Gastroesophageal sphincter (tissue), 3 donors: Measurements from ENCODE around the gene HRH3.

Source experiments
- CTCF ChIP-seq, 4 experiments: fragments of 200-600 bp in 2 of 4; fragments of 450-650 bp in 2 of 4; sonication (generic) in 1 of 4; IDR thresholded peaks; one replicate each; pipeline ENCODE4 v1.5.1; 2017 to 2019; ENCODE audit warnings: antibody characterized with exemption in 4 of 4, mild to moderate bottlenecking in 2 of 4, moderate library complexity in 2 of 4
- EP300 ChIP-seq: sonication (generic); formaldehyde crosslinking; IDR thresholded peaks from one replicate; pipeline ENCODE4 v1.6.1; 2017; ENCODE audit warnings: antibody characterized with exemption, mild to moderate bottlenecking
- POLR2A ChIP-seq, 2 donors: fragments of 450-650 bp; IDR thresholded peaks; one replicate each; pipeline ENCODE4 v1.6.1; 2017; ENCODE audit warnings: antibody characterized with exemption in 2 of 2, mild to moderate bottlenecking in 2 of 2, moderate library complexity in 1 of 2
- POLR2AphosphoS5 ChIP-seq: sonication (generic); formaldehyde crosslinking; IDR thresholded peaks from one replicate; pipeline ENCODE4 v1.6.1; 2017; ENCODE audit warnings: antibody characterized with exemption

DNA sequence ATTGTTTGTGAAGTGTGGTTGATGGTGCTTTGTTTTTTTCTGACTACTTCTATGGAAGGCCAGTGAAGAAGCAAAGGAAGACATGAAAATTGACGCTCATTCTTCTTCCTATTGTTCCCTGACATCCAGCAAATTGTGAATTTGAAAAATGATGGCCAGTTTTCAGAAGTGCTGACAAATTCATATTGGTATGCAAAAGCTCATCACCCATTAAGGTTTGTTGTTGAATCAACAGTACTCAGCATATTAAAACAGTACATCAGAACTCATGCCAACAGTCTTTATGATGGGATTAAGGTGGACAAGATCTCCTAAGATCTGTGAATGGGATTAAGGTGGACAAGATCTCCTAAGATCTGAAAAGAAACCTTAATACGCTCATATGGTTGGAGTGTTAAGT lies 38.3 kb downstream of the HRH3 start:
- TF ChIP-seq CTCF (IDR thresholded peaks at IDR 0.05) (no peak), POLR2AphosphoS5 (no peak), EP300 (no peak), POLR2A (IDR thresholded peaks at IDR 0.05) (no peak)
